HFF-Myc (cell line): Measurements from ENCODE around the gene BTBD17.
A peak's percentile ranks its signal among the peaks of the same experiment; 100 is the strongest.

Source experiments
- DNase-seq: peaks from one replicate; pipeline ENCODE4 v3.0.0-alpha.2; 2011; ENCODE audit warnings: low read depth; ENCODE audit errors: extremely low read depth
- H3K4me3 ChIP-seq: replicated peaks from 2 replicates; pipeline ENCODE4 v1.5.1; 2011; ENCODE audit warnings: low read depth, mild to moderate bottlenecking, control low read depth, low read length
- TF ChIP-seq, protein P1 (sequence below): IDR thresholded peaks from 2 replicates; pipeline ENCODE4 v1.5.1; 2012; ENCODE audit warnings: mild to moderate bottlenecking, low read depth, low read length, control low read depth; ENCODE audit errors: missing control alignments

Gene BTBD17

DNA sequence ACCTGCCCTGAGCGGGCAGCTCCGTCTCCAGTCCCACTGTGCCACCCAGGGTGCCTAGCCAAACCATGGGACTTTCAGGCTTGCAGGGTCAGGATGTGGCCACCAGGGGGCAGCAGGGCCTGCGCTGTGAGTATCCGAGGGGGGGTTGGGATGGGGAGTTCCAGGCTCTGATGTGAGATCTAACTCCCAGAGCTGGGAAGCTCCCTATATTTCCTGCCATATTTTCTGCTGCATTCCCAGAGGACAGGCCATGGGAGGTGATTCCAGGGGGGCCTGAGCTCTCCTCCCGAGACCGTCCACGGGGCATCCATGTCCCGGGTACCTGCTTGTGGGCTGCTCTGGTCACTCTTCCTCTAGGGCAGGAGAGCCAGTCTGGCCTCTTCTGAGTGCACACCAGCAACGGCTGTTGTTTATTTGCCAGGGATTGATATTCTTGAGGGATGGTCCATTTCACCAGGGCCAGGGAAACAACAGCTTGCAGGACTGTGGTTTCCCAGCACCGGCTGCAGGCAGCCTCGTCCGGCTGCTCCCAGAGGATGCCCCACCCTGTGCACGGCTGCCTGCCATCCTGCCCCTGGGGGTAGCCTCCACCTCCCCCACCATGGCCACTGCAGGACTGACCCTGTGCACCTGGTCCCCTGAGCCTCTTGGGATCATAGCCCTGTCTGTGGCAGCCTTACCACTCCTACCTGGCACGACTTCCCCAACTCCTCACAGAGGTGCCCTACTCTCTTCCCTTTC, 6.8 kb upstream of the BTBD17 start:
- H3K4me3 ChIP-seq: no peak overlapping the region
- TF ChIP-seq, protein P1, sequence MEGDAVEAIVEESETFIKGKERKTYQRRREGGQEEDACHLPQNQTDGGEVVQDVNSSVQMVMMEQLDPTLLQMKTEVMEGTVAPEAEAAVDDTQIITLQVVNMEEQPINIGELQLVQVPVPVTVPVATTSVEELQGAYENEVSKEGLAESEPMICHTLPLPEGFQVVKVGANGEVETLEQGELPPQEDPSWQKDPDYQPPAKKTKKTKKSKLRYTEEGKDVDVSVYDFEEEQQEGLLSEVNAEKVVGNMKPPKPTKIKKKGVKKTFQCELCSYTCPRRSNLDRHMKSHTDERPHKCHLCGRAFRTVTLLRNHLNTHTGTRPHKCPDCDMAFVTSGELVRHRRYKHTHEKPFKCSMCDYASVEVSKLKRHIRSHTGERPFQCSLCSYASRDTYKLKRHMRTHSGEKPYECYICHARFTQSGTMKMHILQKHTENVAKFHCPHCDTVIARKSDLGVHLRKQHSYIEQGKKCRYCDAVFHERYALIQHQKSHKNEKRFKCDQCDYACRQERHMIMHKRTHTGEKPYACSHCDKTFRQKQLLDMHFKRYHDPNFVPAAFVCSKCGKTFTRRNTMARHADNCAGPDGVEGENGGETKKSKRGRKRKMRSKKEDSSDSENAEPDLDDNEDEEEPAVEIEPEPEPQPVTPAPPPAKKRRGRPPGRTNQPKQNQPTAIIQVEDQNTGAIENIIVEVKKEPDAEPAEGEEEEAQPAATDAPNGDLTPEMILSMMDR: peak; percentile 94
- peak; percentile 7 for DNase-seq

DNA sequence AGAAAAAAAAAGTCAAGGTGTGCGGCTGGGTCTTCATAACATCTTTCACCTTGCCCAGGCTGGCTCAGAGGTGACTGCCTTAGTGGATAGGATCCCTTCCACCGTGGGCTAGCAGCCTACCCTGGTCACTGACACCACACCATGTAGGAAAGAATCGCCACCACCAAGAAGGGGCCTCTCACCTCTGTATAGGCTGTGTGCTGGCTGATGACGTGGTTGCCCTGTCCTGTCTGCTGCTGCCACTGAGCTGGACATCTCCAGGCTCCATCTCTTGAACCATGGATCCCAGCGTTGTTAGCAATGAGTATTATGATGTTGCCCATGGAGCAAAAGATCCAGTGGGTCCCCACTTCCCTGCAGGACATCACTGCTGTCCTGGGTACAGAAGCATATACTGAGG, 5.5 kb upstream of the BTBD17 start, which contains the start of gene GPR142:
TSS of gene GPR142 (plus strand) at position 301 of the 400 bp plus-strand sequence. CDS start 2,035 bp downstream, outside the sequence.
- TF ChIP-seq, protein P1: no peak
- no peak within 1 kb of the TSS for H3K4me3 ChIP-seq
- no peak for DNase-seq

DNA sequence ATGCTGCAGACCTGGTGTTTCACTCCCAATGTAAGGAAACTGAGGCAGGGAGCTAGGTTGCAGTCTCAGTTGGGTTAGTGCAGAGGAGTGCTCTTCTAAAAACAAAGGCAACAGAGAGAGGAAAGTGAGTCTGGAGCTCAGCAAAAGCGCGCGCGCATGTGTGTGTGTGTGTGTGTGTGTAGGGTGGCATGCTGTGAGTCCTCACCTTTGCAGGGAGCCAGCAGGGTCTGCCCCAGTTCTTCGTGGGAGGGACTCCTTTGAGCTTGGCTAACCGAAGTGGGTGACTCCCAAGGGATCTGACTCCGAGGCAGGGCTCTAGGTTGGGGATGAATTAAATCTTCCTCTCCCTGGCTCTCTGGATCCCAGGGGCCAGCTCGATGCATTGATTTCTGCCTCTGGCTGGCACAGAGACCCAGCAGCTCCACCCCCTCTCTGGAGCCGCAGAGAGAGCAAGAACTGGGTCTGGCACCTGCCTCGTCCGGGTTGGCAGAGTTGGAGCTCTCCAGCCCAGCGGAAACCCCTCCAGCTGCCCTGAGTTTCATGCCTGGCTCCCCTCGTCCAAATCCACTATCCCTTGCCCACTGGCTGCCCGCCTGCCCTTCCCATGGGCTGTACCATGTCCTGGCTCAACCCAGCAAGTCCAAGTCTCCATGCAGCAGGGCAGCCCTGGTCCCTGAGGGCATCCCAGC, 1.3 kb upstream of the BTBD17 start:
- TF ChIP-seq, protein P1: no peak
- DNase-seq: no peak
- no peak overlapping the region for H3K4me3 ChIP-seq

DNA sequence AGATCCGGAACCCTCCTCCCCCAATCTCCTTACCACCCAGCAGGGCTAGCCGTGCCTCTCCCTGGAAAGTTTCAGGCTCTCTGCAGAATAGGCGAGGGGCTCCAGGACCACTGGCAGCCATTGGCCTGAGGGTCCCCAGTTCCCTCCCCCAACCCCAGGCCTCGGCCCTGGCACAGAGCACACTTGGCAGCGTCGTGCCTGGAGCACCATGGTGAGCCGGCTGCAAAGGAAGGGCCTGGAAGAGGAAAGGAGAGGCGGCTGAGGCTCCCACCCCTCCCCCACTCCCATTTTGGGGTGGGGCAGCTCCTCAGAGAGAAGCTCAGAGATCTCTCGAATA, 369 bp upstream of the BTBD17 start:
- TF ChIP-seq, protein P1: no peak
- DNase-seq: no peak

DNA sequence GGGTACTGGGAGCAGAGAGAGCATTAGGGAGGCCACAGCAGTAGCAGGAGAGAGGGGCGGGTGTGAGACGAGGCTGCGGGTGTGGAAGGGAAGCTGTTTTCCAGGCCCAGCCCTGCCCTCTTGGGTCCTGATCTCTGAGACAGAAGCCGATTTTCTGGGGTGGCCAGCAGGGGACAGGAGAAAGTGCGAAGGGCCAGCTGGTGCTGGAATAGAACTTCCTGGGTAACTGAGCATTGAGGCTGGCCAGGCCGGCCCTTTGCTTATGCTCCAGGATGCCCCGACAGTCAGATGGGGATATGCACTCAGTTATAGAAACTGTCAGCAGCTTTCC, 804 bp downstream of the BTBD17 start:
- DNase-seq: no peak
- no peak overlapping the region for H3K4me3 ChIP-seq
- TF ChIP-seq, protein P1: no peak

More for the DNA sequence above, 369 bp upstream of the BTBD17 start:
- H3K4me3 ChIP-seq: no peak overlapping the region

DNA sequence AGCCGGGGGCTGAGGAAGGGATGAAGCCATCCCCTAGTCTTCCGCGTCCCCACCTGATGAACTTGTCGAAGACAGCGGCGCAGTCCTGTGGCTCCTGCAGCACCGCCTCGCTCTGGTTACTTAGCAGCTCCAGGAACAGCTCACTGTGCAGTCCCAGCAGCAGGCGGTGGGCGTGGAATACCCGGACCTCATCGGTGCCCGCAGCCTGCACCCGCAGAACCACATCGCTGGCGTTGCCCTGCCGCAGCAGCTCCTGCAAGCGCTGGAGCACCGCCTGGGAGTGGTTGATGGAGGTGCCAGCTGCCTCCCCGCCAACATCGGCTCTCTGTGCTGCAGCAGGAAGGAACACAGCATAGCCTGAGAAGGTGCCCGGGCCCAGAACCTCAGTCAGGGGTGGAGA, 1.8 kb downstream of the BTBD17 start:
- TF ChIP-seq, protein P1: no peak
- DNase-seq: no peak
- H3K4me3 ChIP-seq: no peak overlapping the region
